ENCODE measurements around the gene EBF4.
"Not testable (repeated sequence)": the region's sequence is repeated elsewhere in the genome, so short reads cannot be mapped to it uniquely, and the experiment has no call there.

Gene EBF4

DNA sequence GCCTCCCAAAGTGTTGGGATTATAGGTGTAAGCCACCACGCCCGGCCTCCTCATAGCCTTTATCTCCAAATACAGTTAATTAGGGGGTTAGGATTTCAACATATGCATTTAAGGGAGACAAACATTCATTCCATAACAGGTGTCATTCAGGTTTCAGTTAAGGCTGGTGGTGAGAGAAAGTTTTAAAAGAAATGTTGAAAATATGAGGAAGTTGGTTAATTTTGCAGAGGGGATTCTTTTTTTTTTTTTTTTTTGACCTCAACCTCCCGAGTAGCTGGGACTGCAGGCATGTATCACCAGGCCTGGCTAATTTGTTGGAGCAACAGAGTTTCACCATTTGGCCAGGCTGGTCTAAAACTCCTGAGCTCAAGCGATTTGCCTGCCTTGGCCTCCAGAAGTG lies 12.5 kb upstream of the EBF4 start:
- no peak for DNase-seq

DNA sequence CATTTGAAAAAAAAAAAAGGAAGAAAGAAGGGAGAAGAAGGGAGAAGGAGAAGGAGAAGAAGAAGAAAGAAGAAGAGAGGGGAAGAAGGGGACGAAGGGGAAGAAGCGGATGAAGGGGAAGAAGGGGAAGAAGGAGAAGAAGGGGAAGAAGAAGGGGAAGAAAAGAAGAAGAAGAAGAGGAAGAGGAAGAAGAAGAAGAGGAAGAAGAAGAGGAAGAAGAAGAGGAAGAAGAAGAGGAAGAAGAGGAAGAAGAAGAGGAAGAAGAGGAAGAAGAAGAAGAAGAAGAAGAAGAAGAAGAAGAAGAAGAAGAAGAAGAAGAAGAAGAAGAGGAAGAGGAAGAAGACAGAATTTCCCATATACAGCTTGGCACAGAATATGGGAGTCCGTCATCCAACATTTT lies 10.5 kb upstream of the EBF4 start:
- not testable (repeated sequence) for DNase-seq

GRCh38 chr20:2684817-2685216 lies 7.8 kb upstream of the EBF4 start:
- DNase-seq = not testable (repeated sequence)

- DNase-seq = no peak
Measured at GRCh38 chr20:2687514-2687913, 5.1 kb upstream of the EBF4 start.

DNA sequence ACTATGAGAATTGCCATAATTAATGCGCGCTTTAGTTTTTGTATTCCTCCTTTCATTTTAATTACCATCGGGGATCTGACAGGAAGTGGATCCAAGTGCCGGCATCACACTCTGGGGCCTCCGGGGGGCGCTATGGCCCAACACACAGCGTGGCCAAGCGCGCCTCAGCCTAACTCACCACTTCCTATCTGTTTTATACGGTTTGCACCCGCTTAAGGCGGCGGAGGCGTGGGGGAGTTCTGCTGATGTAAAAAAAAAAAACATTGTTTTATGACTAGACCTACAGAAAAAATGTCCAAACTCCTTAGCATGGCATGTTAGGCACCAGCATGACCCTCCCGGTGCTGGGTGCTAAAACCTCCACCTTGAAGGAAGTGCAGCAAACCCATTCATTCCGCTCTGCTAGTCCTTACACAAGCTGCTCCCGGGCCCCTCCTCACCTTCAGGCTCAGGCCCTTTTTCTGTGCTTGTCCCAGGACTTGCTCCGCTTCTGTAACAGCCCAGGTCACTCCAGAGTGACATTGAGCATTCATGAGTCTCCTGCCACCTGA lies 4.5 kb upstream of the EBF4 start:
- DNase-seq = peak; percentile 46

DNA sequence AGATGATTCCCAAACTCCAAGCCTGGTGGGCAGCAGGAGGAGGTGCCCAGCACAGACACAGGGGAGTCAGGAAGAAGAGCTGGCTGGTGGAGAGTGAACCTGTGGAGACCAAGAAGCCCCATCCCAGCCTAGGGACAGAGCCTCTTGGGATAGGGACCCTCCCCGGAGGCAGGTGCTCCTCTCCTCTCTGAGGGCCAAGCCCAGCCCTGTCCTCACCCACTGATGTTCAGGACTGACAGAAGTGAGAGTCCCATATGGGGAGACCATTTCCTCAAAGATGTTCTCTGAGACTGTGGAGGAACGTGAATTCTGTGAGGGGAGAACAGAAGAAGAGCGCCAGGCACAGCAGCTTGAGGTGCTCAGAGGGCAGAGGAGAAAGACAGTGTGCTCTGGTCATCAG lies 2.4 kb upstream of the EBF4 start:
- DNase-seq = no peak

DNA sequence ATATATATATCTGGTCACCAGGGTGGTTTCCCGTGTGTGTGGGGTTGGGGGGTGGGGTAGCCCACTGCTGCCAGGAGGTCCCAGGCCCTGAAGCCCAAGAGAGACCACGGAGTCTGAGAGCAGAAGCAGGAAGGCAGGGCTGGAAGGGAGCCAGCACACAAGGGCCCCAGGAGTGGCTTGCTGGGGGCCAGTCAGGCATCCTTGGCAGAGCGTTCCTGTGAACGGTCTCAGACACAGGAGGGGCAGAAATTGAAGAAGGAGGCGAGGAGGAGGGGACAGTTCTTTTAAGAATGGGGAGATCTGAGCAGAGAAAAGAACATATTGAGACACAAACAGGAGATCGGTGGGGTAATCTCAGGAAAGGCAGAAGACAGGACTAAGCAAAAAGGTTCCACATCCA lies 1.9 kb upstream of the EBF4 start:
- no peak for DNase-seq

DNA sequence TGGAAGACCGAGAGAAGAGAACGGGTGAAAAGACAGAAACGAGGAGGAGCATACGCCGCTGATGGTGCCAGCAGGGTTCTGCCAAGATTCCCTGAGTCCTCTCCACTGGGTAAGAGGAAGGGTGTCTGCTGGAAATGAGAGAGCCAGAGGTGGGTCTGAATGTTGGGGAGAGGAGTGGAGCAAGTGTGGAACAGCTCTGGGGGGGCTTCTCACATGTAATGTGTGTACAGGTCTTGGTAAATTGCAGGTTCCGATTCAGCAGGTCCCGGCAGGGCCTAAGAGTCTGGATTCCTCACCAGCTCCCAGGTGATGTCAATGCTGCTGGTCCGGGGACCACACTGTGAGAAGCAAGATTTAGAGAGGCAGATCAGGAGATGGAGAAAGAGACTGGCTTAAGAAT lies 1.5 kb upstream of the EBF4 start:
- DNase-seq = no peak

GRCh38 chr20:2691663-2692035 lies 931 bp upstream of the EBF4 start:
- no peak for DNase-seq

DNA sequence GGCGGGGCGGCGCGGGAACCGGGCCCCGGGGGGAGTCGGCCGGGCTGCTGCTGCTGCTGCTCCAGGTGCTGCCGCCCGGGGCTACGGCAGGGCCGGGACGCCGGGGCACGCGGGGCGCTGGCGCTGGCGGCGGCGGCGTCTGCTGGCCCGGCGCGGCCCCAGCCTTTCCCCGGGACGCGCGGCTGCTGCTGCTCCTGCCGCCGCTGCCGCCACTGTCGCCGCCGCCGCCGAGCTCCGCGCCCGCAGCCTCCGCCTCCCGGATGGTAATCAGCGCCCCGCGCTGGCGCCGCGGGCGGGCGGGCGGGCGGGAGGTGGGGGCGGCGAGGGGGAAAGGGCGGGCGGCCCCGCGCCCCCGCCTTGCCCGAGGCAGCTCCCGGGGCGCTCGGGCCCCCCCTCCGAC lies 306 bp downstream of the EBF4 start:
- DNase-seq = peak; percentile 37

GRCh38 chr20:2693286-2694007 lies 867 bp downstream of the EBF4 start:
- DNase-seq = peak; percentile 76

DNA sequence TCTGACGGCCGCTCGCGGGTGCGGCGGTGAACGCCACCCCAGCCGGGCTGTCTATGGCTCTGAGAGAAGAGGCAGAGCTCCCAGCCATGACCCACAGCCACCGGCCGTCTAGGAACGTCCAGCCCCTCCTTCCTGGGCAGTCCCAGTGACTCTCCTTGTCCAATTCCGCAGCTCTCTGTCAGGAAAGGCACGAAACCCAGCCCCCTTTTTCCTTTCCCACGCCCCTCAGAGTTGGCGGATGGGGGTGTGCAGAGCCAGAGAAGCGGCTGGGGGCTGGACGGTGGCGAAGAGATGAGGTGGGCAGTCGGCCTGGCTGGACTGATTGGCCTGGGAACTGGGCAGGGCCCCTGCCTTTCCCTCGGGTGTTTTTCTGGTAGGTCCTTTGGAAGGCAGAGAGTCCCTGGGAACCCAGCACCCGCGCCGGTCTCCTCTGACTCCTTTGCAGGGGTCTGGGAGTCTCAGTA lies 1.5 kb downstream of the EBF4 start:
- DNase-seq = no peak

DNA sequence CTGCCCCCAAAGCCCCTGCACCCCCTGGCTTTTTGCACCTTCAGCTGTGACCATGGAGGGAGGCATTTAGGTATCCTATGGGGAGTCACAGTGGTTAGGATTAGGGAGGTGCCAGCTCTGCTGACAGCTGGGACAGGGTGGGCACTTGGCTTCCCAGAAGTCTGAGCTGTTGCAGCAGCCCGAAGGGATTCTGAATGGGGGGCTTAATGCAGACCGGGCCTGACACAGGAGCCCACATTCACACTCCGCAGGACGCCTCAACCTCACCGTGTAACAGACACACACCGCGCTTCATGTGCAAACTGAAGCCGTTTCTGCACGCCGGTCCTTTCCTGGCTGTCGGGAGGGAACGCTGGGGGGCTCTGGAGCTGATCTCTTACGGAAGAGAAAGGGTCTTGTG lies 1.9 kb downstream of the EBF4 start:
- DNase-seq = no peak

- no peak for DNase-seq
Measured at GRCh38 chr20:2695206-2695983, 2.8 kb downstream of the EBF4 start.

DNA sequence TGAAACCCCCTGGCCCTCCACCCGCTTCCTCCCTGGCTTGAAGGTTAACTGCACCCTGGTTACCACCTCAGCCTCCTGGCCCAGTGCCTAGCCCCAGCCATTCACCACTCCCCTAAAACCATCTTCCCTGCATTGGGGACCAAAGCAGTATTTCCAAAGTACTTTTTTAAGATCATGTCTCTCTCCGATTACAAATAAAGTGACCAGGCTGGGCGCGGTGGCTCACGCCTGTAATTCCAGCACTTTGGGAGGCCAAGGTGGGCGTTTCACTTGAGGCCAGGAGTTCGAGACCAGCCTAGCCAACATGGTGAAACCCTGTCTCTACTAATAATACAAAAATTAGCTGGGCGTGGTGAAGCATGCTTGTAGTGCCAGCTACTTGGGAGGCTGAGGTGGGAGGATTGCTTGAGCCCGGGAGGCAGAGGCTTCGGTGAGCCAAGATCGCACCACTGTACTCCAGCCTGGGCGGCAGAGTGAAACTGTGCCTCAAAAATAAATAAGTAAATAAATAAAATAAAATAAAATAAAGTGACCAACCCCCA lies 3.5 kb downstream of the EBF4 start:
- DNase-seq = not testable (repeated sequence)

GRCh38 chr20:2696646-2697045 lies 4.1 kb downstream of the EBF4 start:
- no peak for DNase-seq

GRCh38 chr20:2697768-2698167 lies 5.2 kb downstream of the EBF4 start:
- no peak for DNase-seq

- no peak for DNase-seq
Measured at GRCh38 chr20:2698186-2698817, 5.7 kb downstream of the EBF4 start.

DNA sequence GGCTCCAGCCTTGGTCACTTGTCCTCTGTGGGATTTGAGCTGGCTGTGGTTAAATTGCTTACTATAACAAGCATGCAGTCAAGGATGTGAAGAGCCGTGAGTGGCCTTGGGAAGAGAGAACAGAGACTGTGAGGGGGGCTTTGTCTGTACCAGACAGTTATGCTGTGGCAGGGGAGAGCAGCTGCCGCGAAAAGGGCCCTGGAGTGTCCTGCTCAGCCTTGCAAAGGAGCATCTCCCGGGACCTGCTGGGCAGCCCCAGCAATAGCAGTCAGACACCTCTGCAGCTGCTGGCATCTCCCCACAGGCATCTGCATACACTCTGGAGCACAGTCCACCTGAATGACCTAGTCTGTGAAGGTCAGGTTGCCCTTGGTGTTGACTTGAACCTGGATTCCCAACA lies 6.3 kb downstream of the EBF4 start:
- no peak for DNase-seq

DNA sequence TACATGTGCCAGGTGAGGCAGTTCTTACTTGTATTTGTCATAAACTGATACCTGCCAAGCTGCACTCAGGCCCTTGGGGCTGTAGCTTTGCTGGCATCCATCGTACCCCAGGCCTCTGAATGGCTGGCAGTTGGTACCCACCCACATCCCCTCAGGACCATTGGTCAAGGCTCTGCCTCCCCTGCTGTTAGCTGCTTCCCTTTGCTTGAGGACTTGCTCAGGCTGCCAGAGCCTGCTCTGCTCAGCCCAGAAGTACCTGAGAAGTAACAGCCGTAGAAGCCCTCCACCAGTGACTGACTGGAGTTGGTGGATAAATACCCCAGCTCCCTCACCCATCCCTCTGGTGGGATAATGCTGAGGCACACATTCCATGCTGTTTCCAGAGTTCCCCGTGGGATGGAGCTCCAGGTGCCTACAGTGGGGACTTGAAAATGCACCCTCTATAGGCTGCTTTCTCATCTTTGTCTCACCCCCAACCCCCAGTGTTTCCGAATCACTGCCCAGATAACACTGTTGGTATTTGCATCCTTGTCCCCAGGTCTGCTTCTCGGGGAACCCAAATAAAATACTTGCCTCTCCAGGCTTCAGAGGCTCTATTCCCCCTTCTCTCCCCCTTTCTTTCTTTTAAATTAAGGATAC lies 7.3 kb downstream of the EBF4 start:
- DNase-seq = no peak

DNA sequence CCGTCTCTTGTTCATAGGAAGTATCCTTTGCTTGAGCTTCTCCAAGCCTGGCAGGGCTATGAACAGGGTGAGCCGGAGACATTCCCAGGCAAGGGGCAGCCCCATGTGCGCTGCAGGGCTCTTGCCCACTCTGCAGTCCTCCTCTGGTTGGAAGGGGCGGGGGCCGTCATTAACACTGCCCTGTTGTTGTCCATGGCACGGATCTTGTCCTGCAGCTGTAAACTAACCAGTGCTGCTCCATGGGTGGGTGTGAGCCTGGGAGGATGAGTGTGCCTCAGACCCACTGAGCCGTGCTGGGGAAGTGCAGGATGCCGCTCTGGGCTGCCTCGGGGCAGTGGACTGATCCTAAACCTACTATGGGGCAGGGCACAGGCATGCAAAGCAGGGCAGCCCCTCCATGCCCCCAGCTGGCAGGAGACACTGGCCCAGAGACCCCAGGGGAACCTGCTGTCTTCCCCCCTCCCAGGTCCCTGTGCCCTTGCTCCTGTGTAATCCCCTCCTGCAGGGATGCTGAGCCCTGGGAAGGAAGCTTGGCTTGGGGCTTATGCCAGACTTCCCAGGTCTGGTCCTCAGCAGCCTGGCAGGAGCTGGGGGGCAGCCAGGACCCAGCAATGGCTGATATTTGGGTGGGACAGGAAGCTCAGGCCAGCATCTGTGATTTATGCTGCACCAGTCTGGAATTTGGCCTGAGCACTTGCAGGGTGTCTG lies 8.5 kb downstream of the EBF4 start:
- no peak for DNase-seq

DNA sequence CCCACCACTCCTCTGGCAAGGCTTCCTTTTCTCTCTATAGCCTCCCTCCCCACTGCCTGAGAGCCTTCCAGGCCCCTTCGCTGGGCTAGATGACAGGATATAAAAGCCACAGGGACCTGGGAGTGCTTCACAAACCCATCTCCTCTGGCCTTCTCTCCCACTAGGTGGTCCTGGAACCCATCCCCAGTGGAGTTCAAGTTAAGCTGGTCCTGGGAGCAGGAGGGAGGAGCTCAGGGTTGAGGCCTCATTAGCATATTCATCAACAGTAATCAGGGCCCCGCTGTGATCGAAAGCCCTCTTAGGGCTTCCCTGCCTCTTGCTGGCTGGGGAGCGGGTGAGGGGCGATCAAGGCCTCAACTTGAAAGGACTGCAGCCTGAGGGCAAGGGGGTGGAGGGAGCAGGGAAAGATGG lies 9.1 kb downstream of the EBF4 start:
- no peak for DNase-seq
